Measurements from ENCODE around the gene MYRIP.
"Not testable (repeated sequence)": the region's sequence is repeated elsewhere in the genome, so short reads cannot be mapped to it uniquely, and the experiment has no call there.

The MYRIP gene

GRCh38 chr3:39965997-39966396, 156.6 kb downstream of the MYRIP start:
- no peak for DNase-seq (ENCODE audit: low read depth in 3 of 3)

- no peak for DNase-seq (ENCODE audit: low read depth in 3 of 3)
Measured at GRCh38 chr3:39970982-39971381, 161.6 kb downstream of the MYRIP start.

GRCh38 chr3:39971559-39972031, 162.2 kb downstream of the MYRIP start:
- DNase-seq (ENCODE audit: low read depth in 3 of 3), result no peak

- no peak for DNase-seq (ENCODE audit: low read depth in 3 of 3)
Measured at GRCh38 chr3:39972508-39972907, 163.1 kb downstream of the MYRIP start.

GRCh38 chr3:39977058-39977794, 167.8 kb downstream of the MYRIP start:
- DNase-seq (ENCODE audit: low read depth in 3 of 3), result no peak

GRCh38 chr3:39978308-39978707, 168.9 kb downstream of the MYRIP start:
- no peak for DNase-seq (ENCODE audit: low read depth in 3 of 3)

GRCh38 chr3:39980058-39980457, 170.6 kb downstream of the MYRIP start:
- no peak for DNase-seq (ENCODE audit: low read depth in 3 of 3)

- no peak for DNase-seq (ENCODE audit: low read depth in 3 of 3)
Measured at GRCh38 chr3:39980781-39981180, 171.4 kb downstream of the MYRIP start.

- DNase-seq (ENCODE audit: low read depth in 3 of 3), result no peak
Measured at GRCh38 chr3:39981547-39982184, 172.3 kb downstream of the MYRIP start.

- no peak for DNase-seq (ENCODE audit: low read depth in 3 of 3)
Measured at GRCh38 chr3:39982665-39983357, 173.4 kb downstream of the MYRIP start.

GRCh38 chr3:39989746-39990145, 180.3 kb downstream of the MYRIP start:
- no peak for DNase-seq (ENCODE audit: low read depth in 3 of 3)

- DNase-seq (ENCODE audit: low read depth in 3 of 3), result no peak
Measured at GRCh38 chr3:39990532-39990931, 181.1 kb downstream of the MYRIP start.

GRCh38 chr3:40008796-40009195, 199.4 kb downstream of the MYRIP start:
- DNase-seq (ENCODE audit: low read depth in 3 of 3), result no peak

GRCh38 chr3:40009991-40010390, 200.6 kb downstream of the MYRIP start:
- no peak for DNase-seq (ENCODE audit: low read depth in 3 of 3)

GRCh38 chr3:40012381-40012780, 203.0 kb downstream of the MYRIP start:
- no peak for DNase-seq (ENCODE audit: low read depth in 3 of 3)

GRCh38 chr3:40016391-40016790, 207.0 kb downstream of the MYRIP start:
- DNase-seq (ENCODE audit: low read depth in 3 of 3), result no peak

GRCh38 chr3:40018369-40018768, 209.0 kb downstream of the MYRIP start:
- DNase-seq (ENCODE audit: low read depth in 3 of 3), result no peak

GRCh38 chr3:40019376-40019775, 210.0 kb downstream of the MYRIP start:
- no peak for DNase-seq (ENCODE audit: low read depth in 3 of 3)

- no peak for DNase-seq (ENCODE audit: low read depth in 3 of 3)
Measured at GRCh38 chr3:40020689-40021088, 211.3 kb downstream of the MYRIP start.

GRCh38 chr3:40021338-40021737, 211.9 kb downstream of the MYRIP start:
- no peak for DNase-seq (ENCODE audit: low read depth in 3 of 3)

GRCh38 chr3:40022297-40022827, 213.0 kb downstream of the MYRIP start:
- DNase-seq (ENCODE audit: low read depth in 3 of 3), result no peak

- DNase-seq (ENCODE audit: low read depth in 3 of 3), result no peak
Measured at GRCh38 chr3:40024526-40024925, 215.1 kb downstream of the MYRIP start.

GRCh38 chr3:40025892-40026291, 216.5 kb downstream of the MYRIP start:
- DNase-seq (ENCODE audit: low read depth in 3 of 3), result not testable (repeated sequence)

Measured in stimulated activated CD4-positive, alpha-beta T cell treated with anti-CD3 and anti-CD28 coated beads, TNF-alpha, amount 100 ng/mL, for 24 hours (primary cell).